ENCODE results near the gene ANKRD36B. TPM values are rescaled to one million over a fixed set of nuclear protein-coding genes. Genes with fewer than 3 reads are reported as not detected.
"Not testable (repeated sequence)": the region's sequence is repeated elsewhere in the genome, so short reads cannot be mapped to it uniquely, and the experiment has no call there.

ANKRD36B gene
- total RNA-seq, 1 donor from 2014 or later: 14.2 TPM

DNA sequence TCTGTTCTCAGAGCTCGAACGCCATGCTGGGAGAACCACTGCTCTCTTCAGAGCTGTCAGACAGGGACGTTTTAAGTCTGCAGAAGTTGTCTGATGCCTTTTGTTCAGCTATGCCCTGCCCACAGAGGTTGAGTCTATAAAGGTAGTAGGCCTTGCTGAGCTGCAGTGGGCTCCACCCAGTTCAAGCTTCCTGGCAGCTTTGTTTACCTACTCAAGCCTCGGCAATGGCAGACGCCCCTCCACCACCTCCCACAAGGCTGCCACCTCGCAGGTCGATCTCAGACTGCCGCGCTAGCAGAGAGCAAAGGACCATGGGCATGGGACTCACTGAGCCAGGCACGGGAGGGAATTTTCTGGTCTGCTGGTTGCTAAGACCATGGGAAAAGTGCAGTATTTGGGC, 11.9 kb upstream of the ANKRD36B start:
- H3K36me3 ChIP-seq (ENCODE audit: control insufficient read depth, insufficient read depth, low read length); FAIRE-seq: not testable (repeated sequence)

DNA sequence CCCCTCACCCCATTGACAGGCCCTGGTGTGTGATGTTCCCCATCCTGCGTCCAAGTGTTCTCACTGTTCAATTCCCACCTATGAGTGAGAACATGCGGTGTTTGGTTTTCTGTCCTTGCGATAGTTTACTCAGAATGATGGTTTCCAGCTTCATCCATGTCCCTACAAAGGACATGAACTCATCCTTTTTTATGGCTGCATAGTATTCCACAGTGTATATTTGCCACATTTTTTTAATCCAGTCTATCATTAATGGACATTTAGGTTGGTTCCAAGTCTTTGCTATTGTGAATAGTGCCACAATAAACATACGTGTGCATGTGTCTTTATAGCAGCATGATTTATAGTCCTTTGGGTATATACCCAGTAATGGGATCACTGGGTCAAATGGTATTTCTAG, 6.5 kb upstream of the ANKRD36B start:
- H3K36me3 ChIP-seq (ENCODE audit: control insufficient read depth, insufficient read depth, low read length); H3K27me3 ChIP-seq (ENCODE audit: control insufficient read depth, insufficient read depth, low read length); DNase-seq (ENCODE audit: low read depth); H3K4me3 ChIP-seq (ENCODE audit: low read depth, low read length); FAIRE-seq: not testable (repeated sequence)

More for the DNA sequence above, 11.9 kb upstream of the ANKRD36B start:
- not testable (repeated sequence) for DNase-seq (ENCODE audit: low read depth); H3K4me3 ChIP-seq (ENCODE audit: low read depth, low read length); H3K27me3 ChIP-seq (ENCODE audit: control insufficient read depth, insufficient read depth, low read length)

DNA sequence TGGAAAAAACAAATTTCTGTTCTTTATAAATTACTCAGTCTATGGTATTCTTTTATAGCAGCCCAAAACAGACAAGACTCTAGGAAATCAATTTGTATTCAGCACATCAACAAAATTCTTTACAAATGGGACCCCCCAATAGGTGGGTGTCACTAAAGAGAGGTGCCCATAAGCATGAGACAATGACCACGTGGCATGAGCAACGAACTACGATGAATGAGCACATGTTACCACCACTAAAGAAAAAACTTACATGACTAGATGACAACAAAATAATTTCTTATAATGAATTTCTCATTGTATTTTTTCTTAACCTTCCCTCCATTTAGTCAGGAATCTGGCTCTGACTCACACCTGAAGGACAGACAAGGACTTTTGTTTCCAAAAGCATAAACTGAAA, 3.8 kb upstream of the ANKRD36B start:
- not testable (repeated sequence) for H3K4me3 ChIP-seq (ENCODE audit: low read depth, low read length); DNase-seq (ENCODE audit: low read depth); H3K36me3 ChIP-seq (ENCODE audit: control insufficient read depth, insufficient read depth, low read length); H3K27me3 ChIP-seq (ENCODE audit: control insufficient read depth, insufficient read depth, low read length); FAIRE-seq

DNA sequence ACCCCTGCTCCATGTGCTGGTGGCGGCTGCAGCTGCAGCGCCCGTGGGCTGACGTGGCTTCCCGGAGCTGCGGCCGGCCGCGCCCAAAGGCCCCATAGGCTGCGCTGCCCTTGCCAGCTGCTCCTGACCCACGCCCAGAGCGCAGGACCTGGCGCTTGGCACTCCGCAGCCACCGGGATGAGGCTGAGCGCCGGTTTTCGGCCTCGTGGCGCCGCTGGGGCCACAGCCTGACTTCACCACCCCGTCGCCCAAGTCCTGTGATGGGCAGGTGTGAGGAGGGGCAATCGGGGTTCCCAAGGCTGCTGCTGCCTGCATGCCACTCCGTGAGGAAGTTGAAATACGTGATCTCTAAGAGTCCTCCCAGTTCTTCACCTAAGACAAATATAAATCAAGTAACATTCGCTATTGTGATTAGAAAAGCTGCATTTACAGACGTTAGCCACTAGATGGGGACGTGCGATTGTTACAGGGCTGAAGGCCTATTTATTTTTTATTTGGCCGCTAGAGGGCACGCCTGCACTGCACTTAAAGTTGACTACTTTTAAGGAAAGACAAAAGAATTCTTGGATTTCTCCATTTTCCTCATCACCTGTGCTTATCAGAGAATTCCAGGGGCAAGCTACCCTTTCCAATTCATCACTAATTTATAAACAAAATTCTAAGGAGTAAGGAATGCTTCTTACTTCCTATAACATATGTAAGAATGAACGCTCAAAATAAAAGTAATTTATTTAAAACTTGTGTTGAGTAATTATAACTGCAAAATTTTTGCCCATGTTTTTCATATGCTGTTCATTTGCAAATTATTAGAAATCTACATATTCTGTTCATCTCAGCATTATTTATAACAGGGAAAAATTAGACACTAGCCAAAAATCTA, 1.1 kb upstream of the ANKRD36B start:
- not testable (repeated sequence) for FAIRE-seq; H3K27me3 ChIP-seq (ENCODE audit: control insufficient read depth, insufficient read depth, low read length); H3K36me3 ChIP-seq (ENCODE audit: control insufficient read depth, insufficient read depth, low read length)
- DNase-seq (ENCODE audit: low read depth): peak; percentile 79
- H3K4me3 ChIP-seq (ENCODE audit: low read depth, low read length): peak overlapping the region; percentile 51
- TF ChIP-seq, protein P1, sequence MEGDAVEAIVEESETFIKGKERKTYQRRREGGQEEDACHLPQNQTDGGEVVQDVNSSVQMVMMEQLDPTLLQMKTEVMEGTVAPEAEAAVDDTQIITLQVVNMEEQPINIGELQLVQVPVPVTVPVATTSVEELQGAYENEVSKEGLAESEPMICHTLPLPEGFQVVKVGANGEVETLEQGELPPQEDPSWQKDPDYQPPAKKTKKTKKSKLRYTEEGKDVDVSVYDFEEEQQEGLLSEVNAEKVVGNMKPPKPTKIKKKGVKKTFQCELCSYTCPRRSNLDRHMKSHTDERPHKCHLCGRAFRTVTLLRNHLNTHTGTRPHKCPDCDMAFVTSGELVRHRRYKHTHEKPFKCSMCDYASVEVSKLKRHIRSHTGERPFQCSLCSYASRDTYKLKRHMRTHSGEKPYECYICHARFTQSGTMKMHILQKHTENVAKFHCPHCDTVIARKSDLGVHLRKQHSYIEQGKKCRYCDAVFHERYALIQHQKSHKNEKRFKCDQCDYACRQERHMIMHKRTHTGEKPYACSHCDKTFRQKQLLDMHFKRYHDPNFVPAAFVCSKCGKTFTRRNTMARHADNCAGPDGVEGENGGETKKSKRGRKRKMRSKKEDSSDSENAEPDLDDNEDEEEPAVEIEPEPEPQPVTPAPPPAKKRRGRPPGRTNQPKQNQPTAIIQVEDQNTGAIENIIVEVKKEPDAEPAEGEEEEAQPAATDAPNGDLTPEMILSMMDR (IDR thresholded peaks at IDR 0.05; ENCODE audit: insufficient read depth, low read length, severe bottlenecking): peak; percentile 75

DNA sequence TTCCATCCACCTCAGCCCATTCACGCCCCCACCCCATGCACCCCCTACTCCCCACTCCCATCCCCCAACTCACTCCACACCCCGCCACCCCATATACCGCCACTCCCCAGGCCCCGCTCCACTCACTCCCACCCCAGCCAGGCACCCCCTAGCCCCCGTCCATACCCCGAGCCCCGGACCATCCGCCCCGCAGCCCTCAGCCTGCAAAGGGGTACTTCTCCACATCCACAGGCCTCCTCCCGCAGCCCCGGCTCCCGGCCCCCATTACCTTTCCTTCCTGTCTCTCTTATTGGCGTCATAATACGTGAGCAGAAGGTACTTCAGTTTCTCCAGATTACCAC, 450 bp downstream of the ANKRD36B start:
- FAIRE-seq; H3K27me3 ChIP-seq (ENCODE audit: control insufficient read depth, insufficient read depth, low read length); DNase-seq (ENCODE audit: low read depth); H3K36me3 ChIP-seq (ENCODE audit: control insufficient read depth, insufficient read depth, low read length): not testable (repeated sequence)
- H3K4me3 ChIP-seq (ENCODE audit: low read depth, low read length): peak overlapping the region; percentile 46

DNA sequence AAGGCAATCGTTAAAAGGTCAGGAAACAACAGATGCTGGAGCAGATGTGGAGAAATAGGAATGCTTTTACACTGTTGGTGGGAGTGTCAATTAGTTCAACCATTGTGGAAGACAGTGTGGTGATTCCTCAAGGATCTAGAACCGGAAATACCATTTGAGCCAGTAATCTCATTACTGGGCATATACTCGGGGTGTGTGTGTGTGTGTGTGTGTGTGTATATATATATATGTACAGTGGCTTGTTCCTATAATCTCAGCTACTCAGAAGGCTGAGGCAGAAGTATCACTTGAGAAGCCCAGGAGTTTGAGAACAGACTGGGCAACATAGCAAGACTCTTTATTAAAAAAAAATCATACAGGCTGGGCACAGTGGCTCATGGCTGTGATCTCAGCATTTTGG, 24.0 kb downstream of the ANKRD36B start:
- DNase-seq (ENCODE audit: low read depth); H3K4me3 ChIP-seq (ENCODE audit: low read depth, low read length); FAIRE-seq; H3K36me3 ChIP-seq (ENCODE audit: control insufficient read depth, insufficient read depth, low read length); H3K27me3 ChIP-seq (ENCODE audit: control insufficient read depth, insufficient read depth, low read length): not testable (repeated sequence)

DNA sequence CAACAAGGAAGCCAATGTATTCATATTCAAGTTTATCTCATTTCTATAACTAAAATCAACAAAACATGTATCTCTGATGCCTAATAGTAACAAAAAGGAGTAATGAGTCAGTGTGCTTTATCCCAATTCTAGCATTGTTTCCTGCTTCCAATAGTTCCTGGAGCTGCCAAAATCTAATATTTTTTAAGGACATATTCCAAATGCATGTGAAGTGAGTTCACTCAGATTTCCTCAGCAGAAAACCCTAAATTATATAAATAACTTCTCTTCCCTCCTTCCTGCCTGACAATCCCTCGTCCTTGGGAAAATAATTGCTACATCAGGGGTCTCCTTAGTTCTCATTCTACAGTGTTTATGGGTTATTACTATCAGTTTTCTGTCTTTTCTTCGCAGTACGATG, 37.3 kb downstream of the ANKRD36B start:
- FAIRE-seq; H3K36me3 ChIP-seq (ENCODE audit: control insufficient read depth, insufficient read depth, low read length); H3K4me3 ChIP-seq (ENCODE audit: low read depth, low read length); H3K27me3 ChIP-seq (ENCODE audit: control insufficient read depth, insufficient read depth, low read length); DNase-seq (ENCODE audit: low read depth): not testable (repeated sequence)

DNA sequence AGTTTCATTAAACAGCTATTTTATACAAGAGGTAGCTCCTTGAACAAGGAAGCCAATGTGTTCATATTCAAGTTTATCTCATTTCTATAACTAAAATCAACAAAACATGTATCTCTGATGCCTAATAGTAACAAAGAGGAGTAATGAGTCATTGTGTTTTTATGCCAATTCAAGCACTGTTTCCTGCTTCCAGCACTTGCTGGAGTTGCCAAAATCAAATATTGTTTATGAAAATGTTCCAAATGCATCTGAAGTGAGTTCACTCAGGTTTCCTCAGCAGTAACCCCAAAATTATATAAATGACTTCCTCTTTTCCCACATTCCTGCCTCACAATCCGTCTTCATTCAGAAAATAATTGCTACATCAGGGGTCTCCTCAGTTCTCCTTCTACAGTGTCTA, 39.2 kb downstream of the ANKRD36B start:
- H3K27me3 ChIP-seq (ENCODE audit: control insufficient read depth, insufficient read depth, low read length); H3K36me3 ChIP-seq (ENCODE audit: control insufficient read depth, insufficient read depth, low read length); H3K4me3 ChIP-seq (ENCODE audit: low read depth, low read length); FAIRE-seq: not testable (repeated sequence)
- peak; percentile 10 for DNase-seq (ENCODE audit: low read depth)

DNA sequence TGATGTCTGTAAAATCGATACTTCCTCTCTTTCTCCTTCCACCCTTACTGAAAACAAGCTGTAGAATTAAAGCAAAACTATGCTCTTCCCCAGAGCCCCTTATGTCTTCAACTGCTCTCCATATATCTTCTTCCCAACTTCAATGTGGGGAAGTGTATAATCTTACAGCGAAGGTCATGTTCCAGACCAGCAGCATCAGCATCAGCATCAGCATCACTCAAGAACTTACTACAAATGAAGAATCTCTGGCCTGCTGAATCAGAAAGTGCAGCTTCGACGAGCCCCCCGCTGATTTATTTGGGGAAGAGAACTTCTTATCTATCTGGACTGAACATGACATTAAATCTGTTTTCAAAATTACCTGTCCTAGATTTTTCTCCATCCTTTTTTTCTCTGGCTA, 40.6 kb downstream of the ANKRD36B start:
- not testable (repeated sequence) for FAIRE-seq; H3K4me3 ChIP-seq (ENCODE audit: low read depth, low read length); H3K27me3 ChIP-seq (ENCODE audit: control insufficient read depth, insufficient read depth, low read length); H3K36me3 ChIP-seq (ENCODE audit: control insufficient read depth, insufficient read depth, low read length); DNase-seq (ENCODE audit: low read depth)

DNA sequence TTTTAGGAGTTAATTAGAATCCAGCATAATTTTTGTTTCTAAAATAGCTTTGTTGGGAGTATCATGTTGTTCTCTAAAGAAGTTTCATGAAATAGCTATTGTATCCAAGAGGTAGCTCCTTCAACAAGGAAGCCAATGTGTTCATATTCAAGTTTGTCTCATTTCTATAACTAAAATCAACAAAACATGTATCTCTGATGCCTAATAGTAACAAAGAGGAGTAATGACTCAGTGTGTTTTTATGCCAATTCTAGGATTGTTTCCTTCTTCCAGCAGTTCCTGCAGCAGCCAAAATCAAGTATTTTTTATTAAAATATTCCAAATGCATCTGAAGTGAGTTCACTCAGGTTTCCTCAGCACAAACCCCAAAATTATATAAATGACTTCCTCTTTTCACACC, 41.1 kb downstream of the ANKRD36B start:
- H3K27me3 ChIP-seq (ENCODE audit: control insufficient read depth, insufficient read depth, low read length); DNase-seq (ENCODE audit: low read depth); H3K4me3 ChIP-seq (ENCODE audit: low read depth, low read length); H3K36me3 ChIP-seq (ENCODE audit: control insufficient read depth, insufficient read depth, low read length); FAIRE-seq: not testable (repeated sequence)

Data from bronchial epithelial cell (primary cell).